Inflammatory macrophage treated with lipopolysaccharide for 4 hours (primary cell): Measurements from ENCODE around the gene ZNF605.
A peak's percentile ranks its signal among the peaks of the same experiment; 100 is the strongest.
"Not testable (repeated sequence)": the region's sequence is repeated elsewhere in the genome, so short reads cannot be mapped to it uniquely, and the experiment has no call there.

Experiments
- DNase-seq: peaks from one replicate; pipeline ENCODE4 v3.0.0-alpha.2; 2020

Gene ZNF605

DNA sequence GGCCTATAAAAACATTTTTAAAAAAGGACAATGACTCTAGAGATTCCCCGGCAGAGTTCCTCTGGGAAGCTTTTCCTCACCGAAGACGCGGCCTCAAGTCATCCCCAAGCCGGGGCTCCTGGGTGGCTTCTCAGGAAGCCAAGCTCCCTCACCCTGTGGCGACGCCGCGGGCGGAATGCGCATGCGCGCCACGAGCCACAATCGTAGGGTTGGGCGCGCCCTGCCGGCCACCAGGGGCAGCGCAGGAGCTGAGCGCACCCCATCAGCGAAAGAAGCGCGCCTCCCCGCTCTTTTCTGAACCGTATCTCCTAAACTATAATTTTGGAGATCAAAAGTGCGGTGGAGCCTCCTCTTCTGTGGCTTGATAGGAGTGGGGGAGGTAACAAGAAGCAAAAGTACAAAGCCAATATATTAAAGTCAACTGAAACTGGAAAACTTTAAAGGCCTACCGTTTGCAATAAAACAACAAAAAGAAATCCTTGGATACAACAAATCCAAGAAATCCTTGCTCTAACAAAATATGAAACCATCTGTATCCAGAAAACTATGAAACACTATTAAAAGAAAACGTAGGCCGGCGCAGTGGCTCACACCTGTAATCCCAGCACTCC, 51.3 kb downstream of the ZNF605 start:
- DNase-seq: peak; percentile 62

DNA sequence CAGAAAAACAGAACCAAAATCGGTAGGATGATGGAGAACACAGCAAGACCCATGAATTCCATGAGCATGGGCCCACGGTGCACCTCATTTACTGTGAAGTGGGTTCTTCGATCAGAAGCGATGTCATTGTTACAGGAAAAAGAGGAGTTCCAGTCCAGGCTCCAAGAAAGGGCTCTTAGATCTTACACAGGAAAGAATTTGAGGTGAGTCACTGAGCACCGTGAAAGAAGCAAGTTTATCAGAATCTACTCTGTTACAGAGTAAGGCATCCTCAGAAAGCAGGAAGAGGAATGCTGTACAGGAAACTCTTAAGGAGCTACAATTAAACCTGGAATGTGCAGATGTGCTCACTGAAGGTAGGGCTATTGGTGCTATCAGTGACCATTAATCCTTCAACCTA, 57.1 kb downstream of the ZNF605 start:
- DNase-seq: no peak

DNA sequence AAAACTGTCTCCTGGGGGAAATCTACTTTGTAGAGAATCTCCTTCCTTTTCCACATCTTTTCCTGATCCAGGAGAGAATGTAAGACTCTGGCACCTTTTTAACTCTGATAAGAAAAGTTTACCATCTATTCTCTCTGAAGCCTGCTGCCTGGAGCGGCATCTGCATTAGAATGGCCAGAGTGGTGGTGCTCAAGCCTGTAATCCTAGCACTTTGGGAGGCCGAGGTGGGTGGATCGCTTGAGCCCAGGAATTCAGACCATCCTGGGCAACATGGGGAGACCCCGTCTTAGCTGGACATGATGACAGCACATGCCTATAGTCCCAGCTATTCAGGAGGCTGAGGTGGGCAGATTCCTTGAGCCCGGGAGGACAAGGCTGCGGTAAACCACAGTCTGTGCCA, 67.3 kb downstream of the ZNF605 start:
- DNase-seq: no peak

DNA sequence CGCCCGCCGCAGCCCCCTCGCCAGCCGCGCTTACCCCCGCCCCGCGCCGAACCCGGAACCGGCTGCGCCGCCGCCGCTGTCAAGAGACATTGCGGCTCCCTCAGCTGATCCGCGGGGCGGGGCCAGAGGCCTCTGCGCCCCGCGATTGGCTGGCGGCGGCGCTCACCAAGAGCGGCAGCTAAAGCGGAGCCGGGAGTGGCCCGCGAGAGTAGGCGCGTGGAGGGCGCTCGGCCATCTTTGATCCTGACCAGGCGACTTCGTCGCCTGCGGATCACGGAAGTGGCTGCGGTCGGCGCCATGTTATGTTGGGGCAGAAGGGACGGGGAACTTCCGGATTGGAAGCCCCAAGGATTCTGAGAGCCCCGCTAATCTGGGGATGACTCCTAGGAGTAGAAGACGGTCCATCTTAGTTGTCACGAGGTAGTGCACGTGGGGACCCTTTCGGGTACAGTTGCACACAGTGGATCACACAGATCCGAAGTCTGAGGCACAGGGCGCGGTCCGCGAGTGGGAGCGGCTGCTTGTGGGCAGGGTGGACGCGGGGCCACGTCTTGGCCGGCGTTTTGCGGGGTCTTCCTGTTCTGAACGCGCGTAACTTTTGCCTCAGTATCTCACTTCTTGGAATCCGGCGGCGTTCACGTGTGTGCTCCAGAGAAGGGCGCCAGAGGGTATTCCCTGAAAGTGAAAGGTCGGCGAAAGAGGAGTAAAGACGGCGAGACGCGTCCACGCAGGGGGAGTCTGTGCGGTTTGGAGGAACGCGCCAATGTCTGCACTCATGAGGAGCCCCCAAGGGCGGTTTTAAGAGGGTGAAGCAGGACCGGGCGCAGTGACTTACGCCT, 68.4 kb downstream of the ZNF605 start, which contains the start of gene CHFR:
TSS of gene CHFR (minus strand) at position 93 of the 839 bp plus-strand sequence. CDS start 277 bp downstream, outside the sequence.
- DNase-seq: peak; percentile 99

DNA sequence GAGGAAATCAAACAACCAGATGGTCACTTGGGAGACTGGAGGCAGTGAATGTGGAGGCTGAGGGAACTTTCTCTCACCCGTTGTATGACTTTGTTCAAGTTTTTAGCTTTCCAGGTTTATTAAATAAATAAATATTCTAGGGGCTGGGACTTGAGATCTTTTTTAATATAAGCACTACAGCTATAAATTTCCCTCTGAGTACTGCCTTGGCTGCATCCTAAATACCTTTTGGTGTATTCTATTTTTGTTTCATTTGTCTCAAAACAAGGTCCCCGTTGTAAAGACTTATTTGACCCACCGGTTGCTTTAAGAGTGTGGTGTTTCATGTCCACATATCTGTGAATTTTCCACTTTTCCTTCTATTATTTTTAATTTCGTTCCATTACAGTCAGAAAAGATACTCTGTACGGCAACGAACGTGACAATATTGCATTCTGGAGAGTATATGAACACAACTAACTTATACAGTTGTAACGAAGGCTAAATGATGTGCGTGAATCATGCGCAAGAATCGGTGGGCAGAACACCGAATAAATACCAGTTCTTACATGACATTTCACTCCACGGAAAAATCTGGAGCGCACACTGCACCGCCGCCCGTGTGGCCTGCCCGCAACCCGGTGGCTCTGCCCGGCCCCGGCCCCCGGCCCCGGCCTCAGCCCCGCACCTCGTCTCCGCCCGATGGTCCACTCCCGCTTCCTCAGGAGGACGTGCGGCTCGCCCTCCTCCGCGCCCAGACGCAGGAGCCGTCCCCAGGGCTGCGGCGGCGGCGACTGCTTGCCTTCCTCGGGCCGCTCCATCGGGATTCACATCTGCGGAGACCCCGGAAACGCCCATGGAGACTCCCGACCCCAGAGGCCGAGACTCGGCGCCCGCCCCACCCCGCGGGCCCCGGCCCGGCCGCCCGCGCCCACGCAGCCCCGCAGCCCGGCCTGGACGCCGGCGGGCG, 69.3 kb downstream of the ZNF605 start:
- DNase-seq: peak; percentile 29

DNA sequence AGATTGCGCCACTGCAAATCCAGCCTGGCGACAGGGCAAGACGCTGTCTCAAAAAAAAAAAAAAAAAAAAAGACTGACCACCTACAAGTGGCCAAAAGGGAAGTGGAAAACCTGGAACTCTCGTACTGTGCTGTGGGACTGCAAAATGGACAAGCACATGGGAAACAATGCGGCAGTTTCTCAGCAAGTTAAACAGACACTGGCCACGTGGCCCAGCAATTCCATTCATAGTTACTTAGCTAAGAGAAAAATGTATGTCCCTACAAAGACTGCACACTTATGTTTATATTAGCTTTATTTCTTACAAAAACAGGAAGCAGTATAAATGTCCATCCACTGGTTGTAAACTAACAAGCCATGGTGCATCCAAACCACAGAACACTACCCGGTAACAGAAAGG, 74.3 kb downstream of the ZNF605 start:
- DNase-seq: peak; percentile 18

DNA sequence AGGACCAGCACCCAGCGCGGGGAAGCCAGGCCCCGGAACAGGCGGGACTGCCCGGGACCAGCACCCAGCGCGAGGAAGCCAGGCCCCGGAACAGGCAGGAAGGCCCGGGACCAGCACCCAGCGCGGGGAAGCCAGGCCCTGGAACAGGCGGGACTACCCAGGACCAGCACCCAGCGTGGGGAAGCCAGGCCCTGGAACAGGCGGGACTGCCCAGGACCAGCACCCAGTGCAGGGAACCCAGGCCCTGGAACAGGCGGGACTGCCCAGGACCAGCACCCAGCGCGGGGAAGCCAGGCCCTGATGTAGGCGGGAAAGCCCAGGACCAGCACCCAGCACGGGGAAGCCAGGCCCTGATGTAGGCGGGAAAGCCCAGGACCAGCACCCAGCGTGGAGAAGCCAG, 81.5 kb downstream of the ZNF605 start:
- DNase-seq: not testable (repeated sequence)

DNA sequence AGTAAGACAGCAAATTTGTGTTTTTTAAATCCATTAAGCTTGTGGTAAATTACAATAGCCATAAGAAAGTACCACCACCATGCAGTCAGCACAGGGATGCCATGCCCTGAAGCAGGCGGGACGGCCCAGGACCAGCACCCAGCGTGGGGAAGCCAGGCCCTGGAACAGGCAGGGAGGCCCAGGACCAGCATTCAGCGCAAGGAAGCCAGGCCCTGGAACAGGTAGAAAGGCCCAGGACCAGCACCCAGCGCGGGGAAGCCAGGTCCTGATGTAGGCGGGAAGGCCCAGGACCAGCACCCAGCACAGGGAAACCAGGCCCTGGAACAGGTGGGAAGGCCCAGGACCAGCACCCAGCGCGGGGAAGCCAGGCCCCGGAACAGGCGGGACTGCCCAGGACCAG, 81.9 kb downstream of the ZNF605 start:
- no peak for DNase-seq

DNA sequence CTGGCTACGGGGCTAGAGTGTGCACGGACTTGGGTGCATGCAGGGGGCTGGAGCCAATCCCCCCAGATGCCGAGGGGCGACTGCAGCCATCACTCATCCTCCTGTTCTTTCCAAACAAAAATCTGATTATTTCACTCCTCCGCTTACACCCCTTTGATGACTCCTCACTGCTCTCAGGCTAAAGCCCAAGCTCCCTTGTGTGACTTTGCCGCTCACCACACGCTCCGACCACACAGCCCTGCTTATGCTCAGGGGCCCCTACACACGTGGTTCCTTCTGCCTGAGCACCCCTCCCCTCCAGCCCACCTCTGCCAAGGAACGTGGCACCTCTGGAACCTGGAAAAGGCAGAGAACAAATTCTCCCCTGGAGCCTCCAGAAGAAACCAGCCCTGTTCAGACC, 82.4 kb downstream of the ZNF605 start:
- DNase-seq: no peak

DNA sequence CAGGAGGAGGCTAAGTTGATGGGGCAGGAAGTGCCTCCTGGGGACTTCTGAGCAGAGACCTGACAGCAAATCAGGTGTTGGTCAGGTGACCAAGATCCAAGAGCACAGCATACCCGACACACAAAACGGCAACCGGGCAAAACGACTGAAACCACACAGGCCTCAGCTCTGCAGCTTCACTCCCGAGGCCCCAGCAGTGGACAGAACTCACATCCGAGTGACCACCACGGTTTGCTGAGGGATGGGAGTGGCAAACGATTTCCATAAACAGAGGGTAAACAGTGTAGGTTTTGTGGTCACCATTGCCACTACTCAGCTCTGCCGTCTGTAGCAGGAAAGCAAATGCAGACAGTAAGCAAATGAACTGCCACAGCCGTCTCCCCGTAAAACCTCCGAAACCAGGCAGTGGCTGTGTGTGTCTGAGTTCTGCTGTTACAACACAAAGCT, 83.1 kb downstream of the ZNF605 start:
- DNase-seq: no peak

DNA sequence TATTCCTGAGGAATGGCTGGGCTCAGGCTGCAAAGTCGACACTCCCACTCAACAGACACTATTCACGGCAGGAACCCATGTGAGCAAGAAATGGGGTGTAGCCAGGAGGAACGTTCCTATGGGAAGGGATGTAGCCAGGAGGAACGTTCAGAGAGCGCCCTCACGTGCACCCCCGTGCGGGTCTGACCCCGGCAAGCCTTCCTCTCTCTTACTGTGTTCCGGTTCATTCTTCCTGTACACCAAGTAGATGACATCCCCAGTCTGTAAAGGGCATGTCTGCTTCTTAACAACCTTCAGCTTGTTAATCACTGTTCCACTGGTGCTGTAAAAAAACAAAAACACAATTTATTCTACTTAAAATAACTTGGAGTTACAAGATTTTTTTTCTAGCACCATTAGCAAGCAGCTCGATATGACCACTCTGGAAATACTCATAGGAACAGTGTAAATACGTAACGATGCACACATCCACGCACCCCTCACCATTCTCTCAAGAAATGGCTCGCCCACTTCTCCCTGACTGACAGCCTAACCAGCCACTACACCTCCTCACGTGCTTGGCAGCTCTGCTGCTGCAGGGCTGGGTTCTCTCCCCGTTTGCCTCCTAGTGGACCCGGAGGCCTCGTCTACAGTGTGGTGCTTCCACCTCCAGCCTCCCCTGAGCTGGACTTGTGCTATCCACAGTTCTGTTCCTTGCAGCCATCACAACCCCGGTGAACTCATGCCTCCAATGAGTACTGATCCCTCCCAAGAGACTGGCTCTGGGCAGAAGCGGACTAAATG, 83.8 kb downstream of the ZNF605 start:
- no peak for DNase-seq

DNA sequence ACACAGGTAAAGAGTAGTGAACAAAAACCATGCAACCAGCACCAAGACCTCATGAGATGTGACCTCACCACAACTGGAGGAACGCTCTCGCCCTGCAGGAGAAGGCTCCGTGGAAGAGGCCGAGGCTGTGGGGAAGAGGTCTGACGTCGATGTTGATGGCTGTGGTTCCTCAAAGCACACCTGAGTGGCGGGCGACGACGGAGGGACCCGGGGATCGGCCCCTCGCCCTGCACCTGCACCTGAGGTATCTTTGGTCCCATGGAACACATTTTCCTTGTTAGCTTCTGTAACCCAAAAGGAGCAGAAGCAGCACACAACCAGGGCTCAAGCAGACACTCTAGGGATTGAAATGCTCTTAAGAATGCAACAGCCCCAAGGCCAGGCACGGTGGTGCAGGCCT, 86.6 kb downstream of the ZNF605 start:
- no peak for DNase-seq
